Spleen (tissue), 11 donors: Measurements from ENCODE around the gene DRAXIN. TPM values are rescaled to one million over a fixed set of nuclear protein-coding genes. Genes with fewer than 3 reads are reported as not detected.

Experiments used
- DNase-seq: peaks from one replicate; pipeline ENCODE4 v3.0.0-alpha.2; 2020
- H3K27ac ChIP-seq, 8 donors: fragments of 200-600 bp; sonication (generic) in 7 of 8; 1 replicate in 4 of 8; 2 replicates in 4 of 8; pipeline versions ENCODE4 v1.5.0 to v1.8.0; 2016 to 2021; ENCODE audit warnings: inconsistent platforms in 4 of 8, mild to moderate bottlenecking in 4 of 8, moderate library complexity in 1 of 8
- H3K27me3 ChIP-seq, 7 donors: fragments of 200-600 bp; sonication (generic) in 6 of 7; replicated peaks in 1 of 7; 1 replicate in 4 of 7; 2 replicates in 3 of 7; pipeline versions ENCODE4 v1.5.0 to v1.8.0; 2016 to 2021; ENCODE audit warnings: inconsistent platforms in 3 of 7, mild to moderate bottlenecking in 1 of 7
- H3K36me3 ChIP-seq, 6 donors: fragments of 200-600 bp; sonication (generic) in 5 of 6; 1 replicate in 4 of 6; 2 replicates in 2 of 6; pipeline versions ENCODE4 v1.5.0 to v1.8.0; 2016 to 2021; ENCODE audit warnings: inconsistent platforms in 2 of 6
- H3K4me1 ChIP-seq, 6 donors: fragments of 200-600 bp; sonication (generic) in 5 of 6; 1 replicate in 3 of 6; 2 replicates in 3 of 6; pipeline versions ENCODE4 v1.5.0 to v1.8.0; 2016 to 2021; ENCODE audit warnings: inconsistent platforms in 3 of 6
- H3K4me3 ChIP-seq, 8 donors: fragments of 200-600 bp; sonication (generic) in 7 of 8; 1 replicate in 4 of 8; 2 replicates in 4 of 8; pipeline versions ENCODE4 v1.5.0 to v1.8.0; 2016 to 2021; ENCODE audit warnings: inconsistent platforms in 4 of 8, mild to moderate bottlenecking in 4 of 8, moderate library complexity in 2 of 8
- H3K9me3 ChIP-seq, 8 donors: fragments of 200-600 bp; sonication (generic) in 7 of 8; 1 replicate in 4 of 8; 2 replicates in 4 of 8; pipeline versions ENCODE4 v1.5.0 to v1.8.0; 2016 to 2021; ENCODE audit warnings: inconsistent platforms in 4 of 8
- POLR2A ChIP-seq, 3 donors: fragments of 450-650 bp; IDR thresholded peaks; one replicate each; pipeline ENCODE4 v1.5.1; 2017; ENCODE audit warnings: antibody characterized with exemption in 3 of 3, mild to moderate bottlenecking in 1 of 3
- POLR2AphosphoS5 ChIP-seq, 3 donors: sonication (generic); formaldehyde crosslinking; IDR thresholded peaks; one replicate each; pipeline ENCODE4 v1.5.1; 2017; ENCODE audit warnings: antibody characterized with exemption in 3 of 3
- WGBS, 5 donors: extraction: QIAGEN DNeasy Blood & Tissue Kit in 3 of 5; methylation state at CpG; one replicate each; pipeline versions ENCODE4 v1.1.5 to v1.1.7; 2013 to 2018; 5-methylcytosine and 5-hydroxymethylcytosine counted together
- intact Hi-C: fragments of 100-400 bp; cut with DNase I; formaldehyde crosslinking; loops from one replicate; pipeline ENCODE4 v1.15.0; 2023; ENCODE audit warnings: low total_unique reads
- polyA plus RNA-seq, 3 donors: library from polyadenylated mRNA; stranded (reverse); fragments of 200-250 nt; gene quantifications; one replicate each; pipeline ENCODE4 v1.2.1, GENCODE V29; 2013
- total RNA-seq, 7 donors: library from RNA; depleted of rRNA in 3 of 7; stranded (reverse); fragments of >200 nt in 3 of 7; fragmentation: NEBNext Ultra II Directional in 4 of 7; extraction: Animal tissue kit (Norgen Biotek cat#: 25700) in 4 of 7; gene quantifications; one replicate each; pipeline versions ENCODE4 v1.1.0 to v1.2.1, GENCODE V29; 2016 to 2021
- TF ChIP-seq, protein P1 (sequence below), 11 experiments: fragments of 200-600 bp in 7 of 11; fragments of 450-650 bp in 4 of 11; sonication (generic) in 4 of 11; IDR thresholded peaks in 8 of 11; conservative IDR thresholded peaks in 3 of 11; 1 replicate in 7 of 11; 2 replicates in 4 of 11; pipeline versions ENCODE4 v1.4.0 to v1.8.0; 2016 to 2021; ENCODE audit warnings: antibody characterized with exemption in 11 of 11, inconsistent platforms in 4 of 11, mild to moderate bottlenecking in 1 of 11
- donor health status: healthy with polysubstance abuse.
- donor health status: DM: no; HTN: no; CAD: no; lungs with moderate emphysema.
- donor health status: DM: no; HTN: no; CAD: no.
- donor health status: Bipolar disorder and iron deficiency.
- donor health status: healthy.
- donor health status: DM: no; HTN: no; CAD: no.
- donor health status: DM: yes; HTN: yes; CAD: no.

DRAXIN gene
- total and polyA plus RNA-seq, 10 donors, result 0.04 to 0.37 (median 0.10) TPM; not detected in 3

DNA sequence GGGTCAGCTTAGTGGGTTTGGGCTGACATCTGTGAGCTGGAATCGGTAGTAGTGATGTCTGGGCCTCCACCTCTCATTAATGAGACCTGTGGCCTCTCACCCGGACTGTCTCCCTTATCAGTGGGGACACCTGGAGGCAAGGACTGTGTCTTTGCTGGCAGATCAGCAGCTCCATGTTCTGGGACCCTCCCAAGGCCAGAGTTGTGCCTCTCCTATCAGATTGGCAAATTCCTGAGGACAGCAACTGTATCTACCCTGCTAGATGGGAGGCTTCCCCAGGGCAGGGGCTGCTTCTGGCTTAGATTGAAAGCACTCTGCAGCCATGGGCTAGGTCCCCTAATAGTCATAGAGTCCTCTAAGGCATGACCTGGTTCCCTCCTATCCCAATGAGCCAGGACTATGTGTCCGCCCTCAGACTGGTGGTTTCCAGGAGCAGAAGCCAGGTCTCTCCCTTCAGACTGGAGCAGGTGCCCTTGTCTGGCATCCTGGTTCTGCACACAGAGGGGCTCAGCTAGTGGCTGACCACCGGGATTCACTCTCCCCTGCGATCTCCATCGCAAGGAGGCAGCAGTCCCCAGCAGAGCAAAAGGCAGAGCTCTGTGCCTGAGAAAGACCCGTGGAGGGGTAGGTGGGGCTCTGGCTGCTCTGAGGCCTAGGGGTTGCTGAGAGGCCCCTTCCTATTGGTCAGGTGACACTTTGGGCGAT is 5.8 kb downstream of the DRAXIN start:
- H3K4me1 ChIP-seq, result peaks cover 0 to 14% (median 11%) of the 10 kb centered on the region in 6 donors
- H3K27me3 ChIP-seq, result peaks cover under 1 to 72% (median 38%) of the 10 kb centered on the region in 7 donors
- H3K4me3 ChIP-seq, result no peak overlapping the region
- H3K36me3 ChIP-seq, result no peaks in the 10 kb centered on the region
- no peaks in the 10 kb centered on the region for H3K9me3 ChIP-seq
- TF ChIP-seq, protein P1, sequence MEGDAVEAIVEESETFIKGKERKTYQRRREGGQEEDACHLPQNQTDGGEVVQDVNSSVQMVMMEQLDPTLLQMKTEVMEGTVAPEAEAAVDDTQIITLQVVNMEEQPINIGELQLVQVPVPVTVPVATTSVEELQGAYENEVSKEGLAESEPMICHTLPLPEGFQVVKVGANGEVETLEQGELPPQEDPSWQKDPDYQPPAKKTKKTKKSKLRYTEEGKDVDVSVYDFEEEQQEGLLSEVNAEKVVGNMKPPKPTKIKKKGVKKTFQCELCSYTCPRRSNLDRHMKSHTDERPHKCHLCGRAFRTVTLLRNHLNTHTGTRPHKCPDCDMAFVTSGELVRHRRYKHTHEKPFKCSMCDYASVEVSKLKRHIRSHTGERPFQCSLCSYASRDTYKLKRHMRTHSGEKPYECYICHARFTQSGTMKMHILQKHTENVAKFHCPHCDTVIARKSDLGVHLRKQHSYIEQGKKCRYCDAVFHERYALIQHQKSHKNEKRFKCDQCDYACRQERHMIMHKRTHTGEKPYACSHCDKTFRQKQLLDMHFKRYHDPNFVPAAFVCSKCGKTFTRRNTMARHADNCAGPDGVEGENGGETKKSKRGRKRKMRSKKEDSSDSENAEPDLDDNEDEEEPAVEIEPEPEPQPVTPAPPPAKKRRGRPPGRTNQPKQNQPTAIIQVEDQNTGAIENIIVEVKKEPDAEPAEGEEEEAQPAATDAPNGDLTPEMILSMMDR (IDR thresholded peaks at IDR 0.05 in 8 of 11, conservative IDR thresholded peaks at IDR 0.05 in 3 of 11), result no peak
- TF ChIP-seq POLR2A (IDR thresholded peaks at IDR 0.05), result no peak
- TF ChIP-seq POLR2AphosphoS5 (IDR thresholded peaks at IDR 0.05), result no peak
- H3K27ac ChIP-seq, result no peak overlapping the region
- 61 to 90% (median 69%) methylated on average over 5 to 8 of the region's 8 CpGs for WGBS, 5 donors
- intact Hi-C loops, result no loop called here
- no peak for DNase-seq

DNA sequence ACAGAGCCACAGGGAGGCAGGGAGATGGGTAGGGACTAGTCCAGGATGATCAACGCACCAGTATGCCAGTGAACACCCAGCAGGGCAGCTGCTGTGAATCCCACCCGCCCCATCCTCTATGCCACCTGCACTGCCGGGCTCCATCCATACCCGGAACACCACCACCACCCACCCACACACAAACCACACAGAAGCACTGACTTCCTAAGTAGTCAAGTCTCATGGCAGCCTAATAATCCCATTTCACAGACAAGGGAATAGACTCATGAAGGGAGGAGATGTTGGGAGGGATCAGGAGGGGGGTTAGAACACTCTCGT is 6.3 kb downstream of the DRAXIN start:
- TF ChIP-seq POLR2AphosphoS5 (IDR thresholded peaks at IDR 0.05) (no peak), POLR2A (IDR thresholded peaks at IDR 0.05) (no peak)
- TF ChIP-seq, protein P1 (IDR thresholded peaks at IDR 0.05 in 8 of 11, conservative IDR thresholded peaks at IDR 0.05 in 3 of 11), result no peak
- no peak overlapping the region for H3K27ac ChIP-seq
- peaks cover 0 to 72% (median 33%) of the 10 kb centered on the region in 7 donors for H3K27me3 ChIP-seq
- no peak for DNase-seq
- H3K4me3 ChIP-seq, result no peak overlapping the region
- intact Hi-C loops, result no loop called here
- H3K36me3 ChIP-seq, result no peaks in the 10 kb centered on the region
- H3K9me3 ChIP-seq, result no peaks in the 10 kb centered on the region
- WGBS, 5 donors, result 62 to 77% (median 70%) methylated on average over 5 of the region's 5 CpGs
- H3K4me1 ChIP-seq, result peaks cover 0 to 9% (median 6%) of the 10 kb centered on the region in 6 donors

DNA sequence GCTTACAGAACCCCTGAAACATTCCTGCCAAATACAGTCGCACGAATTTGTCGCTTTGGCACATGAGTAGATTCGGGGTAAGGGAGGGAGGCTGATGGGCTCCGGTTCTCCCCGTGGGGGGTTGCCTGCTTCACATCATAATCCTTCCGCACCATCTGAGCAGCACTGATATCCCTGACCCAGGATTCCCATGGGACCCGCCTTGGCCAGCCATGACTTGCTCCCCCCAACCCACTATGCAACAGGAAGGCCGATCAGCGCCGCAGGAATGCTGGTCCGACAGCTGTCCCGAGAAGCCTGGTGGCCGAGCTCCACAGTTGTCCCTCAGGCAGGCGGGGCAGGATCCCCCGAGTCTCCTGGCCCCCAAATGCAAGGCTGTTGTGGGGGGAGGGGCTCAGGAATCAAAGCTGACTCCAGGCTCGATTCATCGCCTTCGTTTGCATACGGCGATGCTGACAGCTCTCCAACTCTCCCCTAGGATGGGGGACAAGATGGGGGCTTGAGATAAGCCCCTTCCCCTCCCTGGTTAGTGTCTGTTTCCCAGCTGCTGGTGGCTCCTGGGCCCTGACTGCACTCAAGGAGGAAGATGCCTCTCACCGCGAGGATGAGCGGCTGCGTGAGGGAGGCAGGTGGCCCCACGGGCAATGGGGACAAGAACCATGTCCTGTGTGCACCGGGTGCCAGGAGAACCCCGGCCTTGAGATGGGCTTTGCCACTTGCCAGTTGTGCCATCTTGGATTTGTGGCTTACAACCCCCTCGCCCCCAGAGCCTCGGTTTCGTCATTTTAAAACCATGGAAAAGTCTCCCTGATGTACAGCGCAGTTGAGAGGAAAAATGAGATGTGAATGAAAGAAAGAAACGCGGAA is 9.3 kb downstream of the DRAXIN start:
- intact Hi-C loops, result no loop called here
- no peaks in the 10 kb centered on the region for H3K36me3 ChIP-seq
- H3K4me3 ChIP-seq, result no peak overlapping the region

More for the DNA sequence above, 9.3 kb downstream of the DRAXIN start:
- TF ChIP-seq POLR2A (IDR thresholded peaks at IDR 0.05) (no peak), POLR2AphosphoS5 (IDR thresholded peaks at IDR 0.05) (no peak)
- TF ChIP-seq, protein P1 (IDR thresholded peaks at IDR 0.05 in 8 of 11, conservative IDR thresholded peaks at IDR 0.05 in 3 of 11), result no peak
- Histone ChIP-seq H3K27ac (no peak overlapping the region), H3K27me3 (peaks cover 0 to 77% (median 24%) of the 10 kb centered on the region in 7 donors), H3K4me1 (peaks cover 0 to 4% (median 0%) of the 10 kb centered on the region in 6 donors), H3K9me3 (no peaks in the 10 kb centered on the region)
- DNase-seq, result no peak
- WGBS, 5 donors, result 42 to 54% (median 52%) methylated on average over 34 of the region's 34 CpGs
